GM12873 (cell line): ENCODE results near the gene KCNA5.

ENCODE experiments used
- CTCF ChIP-seq: IDR thresholded peaks from 2 replicates; pipeline ENCODE4 v1.5.1; 2012; ENCODE audit warnings: low read depth, mild to moderate bottlenecking, moderate library complexity, low read length, control low read depth; ENCODE audit not compliant: insufficient read depth; ENCODE audit errors: missing control alignments

KCNA5 gene

DNA sequence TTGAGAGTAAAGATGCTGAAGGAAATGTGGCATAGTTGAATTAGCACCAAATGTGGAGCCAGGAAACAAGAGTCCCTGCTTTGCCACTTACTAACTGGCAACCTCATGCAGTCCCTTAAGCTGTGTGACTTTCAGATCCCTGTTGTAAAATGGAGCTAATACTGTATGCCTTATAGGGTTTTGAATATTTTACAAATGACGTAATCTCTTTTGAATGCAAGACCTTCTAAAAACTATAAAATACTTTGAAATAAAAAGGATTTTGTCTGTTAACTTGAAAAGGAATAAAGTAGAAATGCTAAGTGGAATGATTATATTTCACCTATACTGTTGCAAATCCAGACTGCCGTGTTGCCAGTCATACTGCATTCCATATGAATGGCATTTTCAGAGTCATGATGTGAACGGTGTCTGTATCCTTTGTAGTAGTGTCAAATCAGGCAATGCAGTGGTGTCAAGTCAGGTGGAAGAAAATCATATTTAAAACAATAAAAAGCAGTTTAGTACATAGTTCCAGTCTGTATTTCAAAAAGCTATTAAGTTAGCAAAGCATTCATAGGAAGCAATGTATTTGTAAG is 21.3 kb downstream of the KCNA5 start:
- no peak for TF ChIP-seq CTCF

- no peak for TF ChIP-seq CTCF
Observed at GRCh38 chr12:5066251-5066650, 22.6 kb downstream of the KCNA5 start.

GRCh38 chr12:5068126-5068525 is 24.4 kb downstream of the KCNA5 start:
- no peak for TF ChIP-seq CTCF

DNA sequence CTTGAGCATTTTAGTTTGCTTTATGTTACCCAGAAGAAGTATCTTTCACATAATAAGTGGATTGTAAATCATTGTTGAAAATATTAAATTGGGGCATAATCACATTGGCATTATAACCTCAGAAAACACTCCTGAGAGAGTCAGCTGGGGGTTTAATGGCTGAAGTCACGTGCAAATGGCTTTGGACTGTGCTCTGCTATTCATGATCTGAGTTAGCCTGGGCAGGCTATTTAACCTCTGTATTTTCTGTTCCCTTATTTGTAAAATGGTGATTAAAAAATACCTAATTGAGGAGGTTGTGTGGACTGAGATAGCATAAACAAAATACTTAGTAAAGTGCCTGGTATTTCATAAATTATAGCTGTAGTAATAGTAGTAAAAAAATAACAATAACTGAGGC is 24.9 kb downstream of the KCNA5 start:
- TF ChIP-seq CTCF, result no peak

DNA sequence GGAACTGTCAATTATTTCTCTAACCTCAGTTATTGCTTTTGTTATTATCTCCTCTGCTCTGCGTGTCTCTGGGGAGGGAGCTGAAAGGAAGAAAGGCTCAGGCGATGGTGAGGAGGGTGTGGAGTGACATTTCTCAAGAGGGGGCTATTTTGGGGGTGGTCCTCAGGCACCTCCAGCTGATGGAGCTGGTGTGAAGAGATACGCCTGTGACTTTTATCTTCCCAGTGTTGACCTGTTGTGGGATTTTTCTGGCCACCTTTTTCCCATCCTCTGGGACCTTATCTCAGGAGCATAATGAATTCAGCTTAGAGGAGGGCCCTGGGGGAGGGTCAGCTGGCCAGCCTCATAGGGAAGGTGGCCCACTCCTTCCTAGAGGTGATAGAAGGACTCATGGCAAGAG is 26.4 kb downstream of the KCNA5 start:
- TF ChIP-seq CTCF, result no peak

DNA sequence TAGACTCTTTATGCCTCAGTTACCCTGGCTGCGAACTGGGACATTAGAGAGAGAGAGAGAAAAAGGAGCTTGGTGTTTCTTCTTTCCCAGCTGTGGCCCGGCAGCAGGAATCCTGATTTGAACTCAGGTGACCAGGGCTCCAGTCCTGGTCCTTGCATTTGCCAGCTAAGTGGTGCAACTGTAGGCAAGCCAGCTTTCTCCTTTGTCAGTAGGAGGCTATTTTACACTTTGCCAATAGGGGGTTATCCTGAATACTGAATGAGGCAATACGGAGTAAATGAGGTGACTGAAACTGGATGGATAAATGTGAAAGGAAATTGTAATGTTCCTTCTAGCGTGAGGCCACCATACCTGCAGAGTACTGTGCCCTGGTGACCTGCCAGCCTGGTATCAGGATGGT is 27.8 kb downstream of the KCNA5 start:
- no peak for TF ChIP-seq CTCF

- no peak for TF ChIP-seq CTCF
Observed at GRCh38 chr12:5072311-5072710, 28.6 kb downstream of the KCNA5 start.
